ENCODE data around the gene C5orf52. TPM values are rescaled to one million over a fixed set of nuclear protein-coding genes. Genes with fewer than 3 reads are reported as not detected.

Gene C5orf52
- total and polyA plus RNA-seq, 2 experiments from 2014 or later = not detected

DNA sequence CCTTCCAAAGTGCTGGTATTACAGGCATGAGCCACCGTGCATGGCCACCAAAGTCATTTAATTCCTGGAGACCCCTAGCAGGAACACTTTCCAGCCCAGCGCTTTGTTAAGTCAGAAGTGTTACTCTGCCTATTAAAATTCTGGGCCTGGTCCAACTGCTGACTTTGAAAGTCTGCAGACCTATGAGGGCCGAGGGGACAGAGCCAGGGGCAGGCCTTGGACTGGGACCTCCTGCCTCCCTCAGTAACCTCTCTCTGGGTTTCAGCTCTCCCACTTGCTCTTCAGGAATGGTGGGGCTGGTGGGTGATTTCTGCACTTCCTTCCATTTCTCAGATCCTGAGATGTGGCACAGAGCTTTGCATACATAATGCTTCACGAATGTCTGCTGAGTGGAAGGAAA is 9.7 kb downstream of the C5orf52 start (continued):
- TF ChIP-seq, protein P1, sequence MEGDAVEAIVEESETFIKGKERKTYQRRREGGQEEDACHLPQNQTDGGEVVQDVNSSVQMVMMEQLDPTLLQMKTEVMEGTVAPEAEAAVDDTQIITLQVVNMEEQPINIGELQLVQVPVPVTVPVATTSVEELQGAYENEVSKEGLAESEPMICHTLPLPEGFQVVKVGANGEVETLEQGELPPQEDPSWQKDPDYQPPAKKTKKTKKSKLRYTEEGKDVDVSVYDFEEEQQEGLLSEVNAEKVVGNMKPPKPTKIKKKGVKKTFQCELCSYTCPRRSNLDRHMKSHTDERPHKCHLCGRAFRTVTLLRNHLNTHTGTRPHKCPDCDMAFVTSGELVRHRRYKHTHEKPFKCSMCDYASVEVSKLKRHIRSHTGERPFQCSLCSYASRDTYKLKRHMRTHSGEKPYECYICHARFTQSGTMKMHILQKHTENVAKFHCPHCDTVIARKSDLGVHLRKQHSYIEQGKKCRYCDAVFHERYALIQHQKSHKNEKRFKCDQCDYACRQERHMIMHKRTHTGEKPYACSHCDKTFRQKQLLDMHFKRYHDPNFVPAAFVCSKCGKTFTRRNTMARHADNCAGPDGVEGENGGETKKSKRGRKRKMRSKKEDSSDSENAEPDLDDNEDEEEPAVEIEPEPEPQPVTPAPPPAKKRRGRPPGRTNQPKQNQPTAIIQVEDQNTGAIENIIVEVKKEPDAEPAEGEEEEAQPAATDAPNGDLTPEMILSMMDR (conservative IDR thresholded peaks at IDR 0.05; ENCODE audit: low read depth in 2 of 2) = no peak
- TF ChIP-seq, protein P2, sequence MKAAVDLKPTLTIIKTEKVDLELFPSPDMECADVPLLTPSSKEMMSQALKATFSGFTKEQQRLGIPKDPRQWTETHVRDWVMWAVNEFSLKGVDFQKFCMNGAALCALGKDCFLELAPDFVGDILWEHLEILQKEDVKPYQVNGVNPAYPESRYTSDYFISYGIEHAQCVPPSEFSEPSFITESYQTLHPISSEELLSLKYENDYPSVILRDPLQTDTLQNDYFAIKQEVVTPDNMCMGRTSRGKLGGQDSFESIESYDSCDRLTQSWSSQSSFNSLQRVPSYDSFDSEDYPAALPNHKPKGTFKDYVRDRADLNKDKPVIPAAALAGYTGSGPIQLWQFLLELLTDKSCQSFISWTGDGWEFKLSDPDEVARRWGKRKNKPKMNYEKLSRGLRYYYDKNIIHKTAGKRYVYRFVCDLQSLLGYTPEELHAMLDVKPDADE (IDR thresholded peaks at IDR 0.05) = no peak
- no peak for TF ChIP-seq ZNF114 (CRISPR knock-in tag; IDR thresholded peaks at IDR 0.05)
- TF ChIP-seq, protein P3, sequence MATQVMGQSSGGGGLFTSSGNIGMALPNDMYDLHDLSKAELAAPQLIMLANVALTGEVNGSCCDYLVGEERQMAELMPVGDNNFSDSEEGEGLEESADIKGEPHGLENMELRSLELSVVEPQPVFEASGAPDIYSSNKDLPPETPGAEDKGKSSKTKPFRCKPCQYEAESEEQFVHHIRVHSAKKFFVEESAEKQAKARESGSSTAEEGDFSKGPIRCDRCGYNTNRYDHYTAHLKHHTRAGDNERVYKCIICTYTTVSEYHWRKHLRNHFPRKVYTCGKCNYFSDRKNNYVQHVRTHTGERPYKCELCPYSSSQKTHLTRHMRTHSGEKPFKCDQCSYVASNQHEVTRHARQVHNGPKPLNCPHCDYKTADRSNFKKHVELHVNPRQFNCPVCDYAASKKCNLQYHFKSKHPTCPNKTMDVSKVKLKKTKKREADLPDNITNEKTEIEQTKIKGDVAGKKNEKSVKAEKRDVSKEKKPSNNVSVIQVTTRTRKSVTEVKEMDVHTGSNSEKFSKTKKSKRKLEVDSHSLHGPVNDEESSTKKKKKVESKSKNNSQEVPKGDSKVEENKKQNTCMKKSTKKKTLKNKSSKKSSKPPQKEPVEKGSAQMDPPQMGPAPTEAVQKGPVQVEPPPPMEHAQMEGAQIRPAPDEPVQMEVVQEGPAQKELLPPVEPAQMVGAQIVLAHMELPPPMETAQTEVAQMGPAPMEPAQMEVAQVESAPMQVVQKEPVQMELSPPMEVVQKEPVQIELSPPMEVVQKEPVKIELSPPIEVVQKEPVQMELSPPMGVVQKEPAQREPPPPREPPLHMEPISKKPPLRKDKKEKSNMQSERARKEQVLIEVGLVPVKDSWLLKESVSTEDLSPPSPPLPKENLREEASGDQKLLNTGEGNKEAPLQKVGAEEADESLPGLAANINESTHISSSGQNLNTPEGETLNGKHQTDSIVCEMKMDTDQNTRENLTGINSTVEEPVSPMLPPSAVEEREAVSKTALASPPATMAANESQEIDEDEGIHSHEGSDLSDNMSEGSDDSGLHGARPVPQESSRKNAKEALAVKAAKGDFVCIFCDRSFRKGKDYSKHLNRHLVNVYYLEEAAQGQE (IDR thresholded peaks at IDR 0.05; ENCODE audit: unreplicated experiment) = no peak
- TF ChIP-seq JUNB (IDR thresholded peaks at IDR 0.05; ENCODE audit: unreplicated experiment) = no peak
- no peak for TF ChIP-seq EZH2phosphoT487 (IDR thresholded peaks at IDR 0.05; ENCODE audit: unreplicated experiment)
- TF ChIP-seq CREB1 (CRISPR knock-in tag; IDR thresholded peaks at IDR 0.05; ENCODE audit: low read depth) = no peak
- no peak for TF ChIP-seq STAT1 (IDR thresholded peaks at IDR 0.05; ENCODE audit: unreplicated experiment)
- TF ChIP-seq ZNF331 (CRISPR knock-in tag; IDR thresholded peaks at IDR 0.05; ENCODE audit: low read depth) = no peak
- no peak for TF ChIP-seq POLR2AphosphoS5 (IDR thresholded peaks at IDR 0.05; ENCODE audit: low read depth)

DNA sequence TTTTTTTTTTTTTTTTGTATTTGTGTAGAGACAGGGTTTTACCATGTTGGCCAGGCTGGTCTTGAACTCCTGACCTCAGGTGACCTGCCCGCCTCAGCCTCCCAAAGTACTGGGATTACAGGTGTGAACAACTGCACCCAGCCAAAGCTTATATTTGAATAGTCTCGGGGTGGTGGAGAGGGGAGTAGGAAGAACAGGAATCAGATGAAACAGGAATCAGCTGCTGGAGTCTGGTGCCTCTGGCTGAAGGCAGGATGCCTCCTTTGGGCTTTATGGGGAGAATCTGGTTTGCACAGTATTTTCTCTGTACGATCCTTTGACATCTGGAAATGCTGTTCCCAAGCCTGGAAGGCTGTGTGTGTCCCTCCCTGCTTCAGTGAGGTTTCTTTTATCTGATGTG is 10.9 kb downstream of the C5orf52 start:
- Histone ChIP-seq H2AFZ (no peak overlapping the region), H3K4me2 (no peak overlapping the region), H4K20me1 (replicated peaks; ENCODE audit: insufficient read depth) (no peaks in the 10 kb centered on the region), H3K27ac (ENCODE audit: low read depth) (no peak overlapping the region), H3K9me2 (ENCODE audit: insufficient read depth) (no peaks in the 10 kb centered on the region), H3K79me2 (replicated peaks; ENCODE audit: insufficient read depth) (no peaks in the 10 kb centered on the region), H3F3A (replicated peaks; ENCODE audit: low read depth) (no peaks in the 10 kb centered on the region), H3K4me1 (ENCODE audit: insufficient read depth) (no peaks in the 10 kb centered on the region), H3K36me3 (ENCODE audit: insufficient read depth) (no peaks in the 10 kb centered on the region), H3K4me3 (no peak overlapping the region), H3K27me3 (ENCODE audit: insufficient read depth) (no peaks in the 10 kb centered on the region)
- Mint-ChIP-seq H3K9me3 (no peaks in the 10 kb centered on the region), H3K4me3 (no peak overlapping the region), H3K27ac (no peak overlapping the region), H3K4me1 (no peaks in the 10 kb centered on the region), H3K36me3 (ENCODE audit: low read depth) (no peaks in the 10 kb centered on the region), H3K27me3 (ENCODE audit: insufficient read depth, low read depth, poor library complexity) (peaks cover 7% of the 10 kb centered on the region)
- ATAC-seq (no peak), DNase-seq (ENCODE audit: low spot score) (no peak)
- TF ChIP-seq, protein P4, sequence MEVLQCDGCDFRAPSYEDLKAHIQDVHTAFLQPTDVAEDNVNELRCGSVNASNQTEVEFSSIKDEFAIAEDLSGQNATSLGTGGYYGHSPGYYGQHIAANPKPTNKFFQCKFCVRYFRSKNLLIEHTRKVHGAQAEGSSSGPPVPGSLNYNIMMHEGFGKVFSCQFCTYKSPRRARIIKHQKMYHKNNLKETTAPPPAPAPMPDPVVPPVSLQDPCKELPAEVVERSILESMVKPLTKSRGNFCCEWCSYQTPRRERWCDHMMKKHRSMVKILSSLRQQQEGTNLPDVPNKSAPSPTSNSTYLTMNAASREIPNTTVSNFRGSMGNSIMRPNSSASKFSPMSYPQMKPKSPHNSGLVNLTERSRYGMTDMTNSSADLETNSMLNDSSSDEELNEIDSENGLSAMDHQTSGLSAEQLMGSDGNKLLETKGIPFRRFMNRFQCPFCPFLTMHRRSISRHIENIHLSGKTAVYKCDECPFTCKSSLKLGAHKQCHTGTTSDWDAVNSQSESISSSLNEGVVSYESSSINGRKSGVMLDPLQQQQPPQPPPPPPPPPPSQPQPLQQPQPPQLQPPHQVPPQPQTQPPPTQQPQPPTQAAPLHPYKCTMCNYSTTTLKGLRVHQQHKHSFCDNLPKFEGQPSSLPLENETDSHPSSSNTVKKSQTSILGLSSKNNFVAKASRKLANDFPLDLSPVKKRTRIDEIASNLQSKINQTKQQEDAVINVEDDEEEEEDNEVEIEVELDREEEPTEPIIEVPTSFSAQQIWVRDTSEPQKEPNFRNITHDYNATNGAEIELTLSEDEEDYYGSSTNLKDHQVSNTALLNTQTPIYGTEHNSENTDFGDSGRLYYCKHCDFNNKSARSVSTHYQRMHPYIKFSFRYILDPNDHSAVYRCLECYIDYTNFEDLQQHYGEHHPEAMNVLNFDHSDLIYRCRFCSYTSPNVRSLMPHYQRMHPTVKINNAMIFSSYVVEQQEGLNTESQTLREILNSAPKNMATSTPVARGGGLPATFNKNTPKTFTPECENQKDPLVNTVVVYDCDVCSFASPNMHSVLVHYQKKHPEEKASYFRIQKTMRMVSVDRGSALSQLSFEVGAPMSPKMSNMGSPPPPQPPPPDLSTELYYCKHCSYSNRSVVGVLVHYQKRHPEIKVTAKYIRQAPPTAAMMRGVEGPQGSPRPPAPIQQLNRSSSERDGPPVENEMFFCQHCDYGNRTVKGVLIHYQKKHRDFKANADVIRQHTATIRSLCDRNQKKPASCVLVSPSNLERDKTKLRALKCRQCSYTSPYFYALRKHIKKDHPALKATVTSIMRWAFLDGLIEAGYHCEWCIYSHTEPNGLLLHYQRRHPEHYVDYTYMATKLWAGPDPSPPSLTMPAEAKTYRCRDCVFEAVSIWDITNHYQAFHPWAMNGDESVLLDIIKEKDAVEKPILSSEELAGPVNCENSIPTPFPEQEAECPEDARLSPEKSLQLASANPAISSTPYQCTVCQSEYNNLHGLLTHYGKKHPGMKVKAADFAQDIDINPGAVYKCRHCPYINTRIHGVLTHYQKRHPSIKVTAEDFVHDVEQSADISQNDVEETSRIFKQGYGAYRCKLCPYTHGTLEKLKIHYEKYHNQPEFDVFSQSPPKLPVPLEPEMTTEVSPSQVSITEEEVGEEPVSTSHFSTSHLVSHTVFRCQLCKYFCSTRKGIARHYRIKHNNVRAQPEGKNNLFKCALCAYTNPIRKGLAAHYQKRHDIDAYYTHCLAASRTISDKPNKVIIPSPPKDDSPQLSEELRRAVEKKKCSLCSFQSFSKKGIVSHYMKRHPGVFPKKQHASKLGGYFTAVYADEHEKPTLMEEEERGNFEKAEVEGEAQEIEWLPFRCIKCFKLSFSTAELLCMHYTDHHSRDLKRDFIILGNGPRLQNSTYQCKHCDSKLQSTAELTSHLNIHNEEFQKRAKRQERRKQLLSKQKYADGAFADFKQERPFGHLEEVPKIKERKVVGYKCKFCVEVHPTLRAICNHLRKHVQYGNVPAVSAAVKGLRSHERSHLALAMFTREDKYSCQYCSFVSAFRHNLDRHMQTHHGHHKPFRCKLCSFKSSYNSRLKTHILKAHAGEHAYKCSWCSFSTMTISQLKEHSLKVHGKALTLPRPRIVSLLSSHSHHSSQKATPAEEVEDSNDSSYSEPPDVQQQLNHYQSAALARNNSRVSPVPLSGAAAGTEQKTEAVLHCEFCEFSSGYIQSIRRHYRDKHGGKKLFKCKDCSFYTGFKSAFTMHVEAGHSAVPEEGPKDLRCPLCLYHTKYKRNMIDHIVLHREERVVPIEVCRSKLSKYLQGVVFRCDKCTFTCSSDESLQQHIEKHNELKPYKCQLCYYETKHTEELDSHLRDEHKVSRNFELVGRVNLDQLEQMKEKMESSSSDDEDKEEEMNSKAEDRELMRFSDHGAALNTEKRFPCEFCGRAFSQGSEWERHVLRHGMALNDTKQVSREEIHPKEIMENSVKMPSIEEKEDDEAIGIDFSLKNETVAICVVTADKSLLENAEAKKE (CRISPR knock-in tag; IDR thresholded peaks at IDR 0.05) = no peak
- TF ChIP-seq STAT1 (IDR thresholded peaks at IDR 0.05; ENCODE audit: unreplicated experiment) = no peak
- TF ChIP-seq ZNF331 (CRISPR knock-in tag; IDR thresholded peaks at IDR 0.05; ENCODE audit: low read depth) = no peak

All from GM23338 (cell line).